Natural killer cell (primary cell): ENCODE data around the gene GJD4. TPM values are rescaled to one million over a fixed set of nuclear protein-coding genes. Genes with fewer than 3 reads are reported as not detected.

Experiments
- ATAC-seq, 3 donors: fragments of 150-1000 bp in 2 of 3; fragments of 200-7000 bp in 1 of 3; cut with Tn5 transposase; 1 replicate in 1 of 3; 2 replicates in 2 of 3; pipeline ENCODE4 v1.10.0; 2021; ENCODE audit warnings: mild to moderate bottlenecking in 2 of 3, moderate library complexity in 2 of 3
- DNase-seq, 2 donors: peaks; one replicate each; pipeline versions ENCODE4 v3.0.0 to v3.0.0-alpha.2; 2013 to 2021; ENCODE audit warnings: mixed read lengths in 1 of 2
- H3K27ac ChIP-seq: one replicate; pipeline ENCODE4 v1.5.1; 2013; ENCODE audit warnings: mild to moderate bottlenecking, low read length
- H3K27me3 ChIP-seq: one replicate; pipeline ENCODE4 v1.6.1; 2013; ENCODE audit warnings: low read length; ENCODE audit not compliant: control insufficient read depth, insufficient read depth
- H3K36me3 ChIP-seq: one replicate; pipeline ENCODE4 v1.6.1; 2013; ENCODE audit warnings: low read length; ENCODE audit not compliant: control insufficient read depth, insufficient read depth
- H3K4me1 ChIP-seq: one replicate; pipeline ENCODE4 v1.6.1; 2013; ENCODE audit warnings: low read length; ENCODE audit not compliant: control insufficient read depth, insufficient read depth
- H3K4me3 ChIP-seq: one replicate; pipeline ENCODE4 v1.5.1; 2013; ENCODE audit warnings: low read length
- H3K9me3 ChIP-seq: one replicate; pipeline ENCODE4 v1.6.1; 2013; ENCODE audit warnings: low read length; ENCODE audit not compliant: control insufficient read depth, insufficient read depth
- H3K27ac Mint-ChIP-seq, 2 donors: one replicate each; pipeline ENCODE4 v1.8.0; 2022; ENCODE audit warnings: mild to moderate bottlenecking in 2 of 2, mixed read lengths in 2 of 2, moderate library complexity in 1 of 2
- H3K27me3 Mint-ChIP-seq, 2 donors: one replicate each; pipeline ENCODE4 v1.8.0; 2022; ENCODE audit warnings: low read depth in 2 of 2, mixed read lengths in 2 of 2
- H3K36me3 Mint-ChIP-seq: one replicate; pipeline ENCODE4 v1.8.0; 2022; ENCODE audit warnings: mixed read lengths
- H3K4me1 Mint-ChIP-seq, 2 donors: one replicate each; pipeline ENCODE4 v1.8.0; 2022; ENCODE audit warnings: mixed read lengths in 2 of 2
- H3K4me3 Mint-ChIP-seq: one replicate; pipeline ENCODE4 v1.8.0; 2022; ENCODE audit warnings: mild to moderate bottlenecking, moderate library complexity, mixed read lengths
- H3K9me3 Mint-ChIP-seq, 2 donors: one replicate each; pipeline ENCODE4 v1.8.0; 2022; ENCODE audit warnings: mixed read lengths in 2 of 2
- WGBS: methylation state at CpG from one replicate; pipeline ENCODE4 v1.1.7; 2013; ENCODE audit warnings: missing lambda C conversion rate; ENCODE audit not compliant: insufficient coverage; 5-methylcytosine and 5-hydroxymethylcytosine counted together
- intact Hi-C: fragments of 100-400 bp; cut with micrococcal nuclease; formaldehyde crosslinking; loops from one replicate; pipeline ENCODE4 v1.14.2; 2022
- total RNA-seq, 4 donors: library from RNA; stranded (reverse); fragments of 120-200 nt in 1 of 4; gene quantifications; one replicate each; pipeline versions ENCODE4 v1.2.3 to v1.2.4, GENCODE V29; 2013 to 2022
- TF ChIP-seq, protein P1 (sequence below): fragments of 200-600 bp; IDR thresholded peaks from one replicate; pipeline ENCODE4 v1.8.0; 2022; ENCODE audit warnings: antibody characterized with exemption

Gene GJD4
- total RNA-seq, 3 donors from 2014 or later (not counting 1 experiment from before 2014, with no cell fraction given), result not detected

DNA sequence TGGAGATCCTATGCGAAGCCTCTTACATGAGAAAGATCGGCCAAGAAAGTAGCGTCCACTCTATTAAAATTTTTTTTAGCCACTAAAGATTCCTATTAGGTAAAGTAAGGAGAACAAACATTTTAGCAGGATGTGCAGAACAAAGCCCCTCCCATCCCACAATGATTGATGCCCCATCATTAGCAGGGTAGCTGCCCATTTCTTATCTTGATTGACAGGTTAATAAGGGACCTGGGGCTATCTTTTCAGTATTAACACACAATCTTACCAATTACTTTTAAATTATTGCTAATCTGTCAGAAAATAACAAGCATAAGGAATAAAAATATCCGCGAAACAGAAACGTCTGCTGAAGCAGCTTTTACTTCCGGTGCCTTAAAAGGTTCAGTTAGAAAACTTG lies 31.8 kb downstream of the GJD4 start:
- Mint-ChIP-seq H3K27me3 (peaks cover 40 to 41% of the 10 kb centered on the region in 2 donors), H3K36me3 (no peaks in the 10 kb centered on the region), H3K27ac (no peak overlapping the region), H3K4me1 (peaks cover 14 to 15% of the 10 kb centered on the region in 2 donors), H3K4me3 (peak overlapping the region; percentile 9), H3K9me3 (no peaks in the 10 kb centered on the region)
- intact Hi-C loops, result loop anchor here (5.0 kb wide), 1 partner anchor 1090 kb away; no protein-coding TSS in a partner anchor
- Histone ChIP-seq H3K9me3 (no peaks in the 10 kb centered on the region), H3K4me1 (peaks cover 17% of the 10 kb centered on the region), H3K36me3 (no peaks in the 10 kb centered on the region), H3K27ac (no peak overlapping the region), H3K4me3 (no peak overlapping the region), H3K27me3 (peaks cover 20% of the 10 kb centered on the region)
- 5% methylated on average over 4 of the region's 7 CpGs for WGBS
- DNase-seq (no peak), ATAC-seq (no peak)
- TF ChIP-seq, protein P1, sequence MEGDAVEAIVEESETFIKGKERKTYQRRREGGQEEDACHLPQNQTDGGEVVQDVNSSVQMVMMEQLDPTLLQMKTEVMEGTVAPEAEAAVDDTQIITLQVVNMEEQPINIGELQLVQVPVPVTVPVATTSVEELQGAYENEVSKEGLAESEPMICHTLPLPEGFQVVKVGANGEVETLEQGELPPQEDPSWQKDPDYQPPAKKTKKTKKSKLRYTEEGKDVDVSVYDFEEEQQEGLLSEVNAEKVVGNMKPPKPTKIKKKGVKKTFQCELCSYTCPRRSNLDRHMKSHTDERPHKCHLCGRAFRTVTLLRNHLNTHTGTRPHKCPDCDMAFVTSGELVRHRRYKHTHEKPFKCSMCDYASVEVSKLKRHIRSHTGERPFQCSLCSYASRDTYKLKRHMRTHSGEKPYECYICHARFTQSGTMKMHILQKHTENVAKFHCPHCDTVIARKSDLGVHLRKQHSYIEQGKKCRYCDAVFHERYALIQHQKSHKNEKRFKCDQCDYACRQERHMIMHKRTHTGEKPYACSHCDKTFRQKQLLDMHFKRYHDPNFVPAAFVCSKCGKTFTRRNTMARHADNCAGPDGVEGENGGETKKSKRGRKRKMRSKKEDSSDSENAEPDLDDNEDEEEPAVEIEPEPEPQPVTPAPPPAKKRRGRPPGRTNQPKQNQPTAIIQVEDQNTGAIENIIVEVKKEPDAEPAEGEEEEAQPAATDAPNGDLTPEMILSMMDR, result no peak

GRCh38 chr10:35637462-35637861 lies 32.3 kb downstream of the GJD4 start:
- ATAC-seq (no peak), DNase-seq (no peak)
- no peak overlapping the region for H3K27ac ChIP-seq
- H3K4me3 Mint-ChIP-seq, result peak overlapping the region; percentile 28
- H3K9me3 Mint-ChIP-seq, result no peaks in the 10 kb centered on the region
- no peaks in the 10 kb centered on the region for H3K9me3 ChIP-seq
- H3K36me3 Mint-ChIP-seq, result no peaks in the 10 kb centered on the region
- peaks cover 20% of the 10 kb centered on the region for H3K27me3 ChIP-seq
- TF ChIP-seq, protein P1, result no peak
- no peak overlapping the region for H3K27ac Mint-ChIP-seq
- intact Hi-C loops, result loop anchor here (5.0 kb wide), 1 partner anchor 1090 kb away; no protein-coding TSS in a partner anchor
- peaks cover 40 to 41% of the 10 kb centered on the region in 2 donors for H3K27me3 Mint-ChIP-seq
- peaks cover 19% of the 10 kb centered on the region for H3K4me1 ChIP-seq
- WGBS, result 38% methylated on average over 7 of the region's 8 CpGs
- H3K36me3 ChIP-seq, result no peaks in the 10 kb centered on the region
- no peak overlapping the region for H3K4me3 ChIP-seq
- H3K4me1 Mint-ChIP-seq, result peaks cover 14 to 20% of the 10 kb centered on the region in 2 donors

DNA sequence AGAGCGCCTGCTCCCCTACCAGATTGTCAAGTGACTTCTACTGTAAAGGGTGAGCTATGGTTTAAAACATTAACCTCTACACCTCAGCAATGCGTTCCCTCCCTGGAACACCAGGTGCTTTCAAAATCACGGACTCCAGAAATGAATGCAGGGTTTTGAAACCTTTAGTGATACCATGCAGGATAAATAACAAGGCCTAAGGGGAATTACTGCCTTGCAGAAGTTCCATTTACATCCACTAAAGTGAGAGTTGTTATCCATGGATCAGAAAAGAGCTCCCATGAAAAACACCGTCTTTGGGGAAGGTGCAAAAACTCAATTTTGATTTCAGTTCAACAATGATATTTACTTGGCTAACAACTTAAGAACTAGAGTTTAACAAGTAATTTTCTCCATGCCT lies 33.0 kb downstream of the GJD4 start:
- H3K9me3 Mint-ChIP-seq, result no peaks in the 10 kb centered on the region
- TF ChIP-seq, protein P1, result no peak
- Histone ChIP-seq H3K36me3 (no peaks in the 10 kb centered on the region), H3K4me3 (no peak overlapping the region), H3K4me1 (peaks cover 26% of the 10 kb centered on the region), H3K27ac (no peak overlapping the region), H3K9me3 (no peaks in the 10 kb centered on the region), H3K27me3 (peaks cover 20% of the 10 kb centered on the region)
- H3K36me3 Mint-ChIP-seq, result no peaks in the 10 kb centered on the region
- ATAC-seq (no peak), DNase-seq (no peak)
- intact Hi-C loops, result loop anchor here (5.0 kb wide), 1 partner anchor 1089 kb away; no protein-coding TSS in a partner anchor
- H3K27ac Mint-ChIP-seq, result no peak overlapping the region
- peaks cover 35 to 37% of the 10 kb centered on the region in 2 donors for H3K27me3 Mint-ChIP-seq
- no peak overlapping the region for H3K4me3 Mint-ChIP-seq
- WGBS, result 84% methylated on average over 4 of the region's 4 CpGs
- peaks cover 14 to 27% of the 10 kb centered on the region in 2 donors for H3K4me1 Mint-ChIP-seq
